ENCODE measurements around the gene THUMPD3.

The THUMPD3 gene

GRCh38 chr3:9362731-9363530 is at the start of gene THUMPD3:
Gene THUMPD3 (plus strand): TSS chr3:9363054. CDS start chr3:9365069, 2,015 bp downstream.
- Mint-ChIP-seq H3K36me3 (ENCODE audit: insufficient read depth) (peaks cover 24% of the 10 kb centered on the region), H3K9me3 (no peaks in the 10 kb centered on the region), H3K27me3 (no peaks in the 10 kb centered on the region), H3K4me3 (peak within 1 kb of the TSS; percentile 97), H3K4me1 (peaks cover 16% of the 10 kb centered on the region), H3K27ac (ENCODE audit: low read depth) (peak within 1 kb of the TSS; percentile 96)
- ATAC-seq (replicated peaks; ENCODE audit: extremely low read depth, poor library complexity, severe bottlenecking): peak; percentile 94
- peak; percentile 76 to 77 for DNase-seq (ENCODE audit: low spot score in 2 of 2)

GRCh38 chr3:9314796-9315195 is 48.1 kb upstream of the THUMPD3 start:
- Mint-ChIP-seq H3K27me3 (no peaks in the 10 kb centered on the region), H3K9me3 (no peaks in the 10 kb centered on the region), H3K4me3 (no peak overlapping the region), H3K36me3 (ENCODE audit: insufficient read depth) (no peaks in the 10 kb centered on the region), H3K4me1 (no peaks in the 10 kb centered on the region), H3K27ac (ENCODE audit: low read depth) (no peak overlapping the region)
- no peak for ATAC-seq (replicated peaks; ENCODE audit: extremely low read depth, poor library complexity, severe bottlenecking)
- no peak for DNase-seq (ENCODE audit: low spot score in 2 of 2)

- Mint-ChIP-seq H3K9me3 (no peaks in the 10 kb centered on the region), H3K4me3 (no peak overlapping the region), H3K27me3 (no peaks in the 10 kb centered on the region), H3K36me3 (ENCODE audit: insufficient read depth) (no peaks in the 10 kb centered on the region), H3K27ac (ENCODE audit: low read depth) (no peak overlapping the region), H3K4me1 (no peaks in the 10 kb centered on the region)
- no peak for ATAC-seq (replicated peaks; ENCODE audit: extremely low read depth, poor library complexity, severe bottlenecking)
- no peak for DNase-seq (ENCODE audit: low spot score in 2 of 2)
These were observed 45.9 kb upstream of the THUMPD3 start for GRCh38 chr3:9316881-9317361.

GRCh38 chr3:9322780-9323179 is 40.1 kb upstream of the THUMPD3 start:
- DNase-seq (ENCODE audit: low spot score in 2 of 2) (no peak), ATAC-seq (replicated peaks; ENCODE audit: extremely low read depth, poor library complexity, severe bottlenecking) (no peak)
- H3K4me3 Mint-ChIP-seq: no peak overlapping the region
- no peak overlapping the region for H3K27ac Mint-ChIP-seq (ENCODE audit: low read depth)
- H3K27me3 Mint-ChIP-seq: no peaks in the 10 kb centered on the region
- peaks cover 1% of the 10 kb centered on the region for H3K36me3 Mint-ChIP-seq (ENCODE audit: insufficient read depth)
- H3K4me1 Mint-ChIP-seq: no peaks in the 10 kb centered on the region
- no peaks in the 10 kb centered on the region for H3K9me3 Mint-ChIP-seq

GRCh38 chr3:9324944-9325343 is 37.9 kb upstream of the THUMPD3 start:
- Mint-ChIP-seq H3K27me3 (peaks cover 6% of the 10 kb centered on the region), H3K27ac (ENCODE audit: low read depth) (no peak overlapping the region), H3K4me3 (no peak overlapping the region), H3K4me1 (no peaks in the 10 kb centered on the region), H3K36me3 (ENCODE audit: insufficient read depth) (peaks cover 1% of the 10 kb centered on the region), H3K9me3 (no peaks in the 10 kb centered on the region)
- DNase-seq (ENCODE audit: low spot score in 2 of 2) (no peak), ATAC-seq (replicated peaks; ENCODE audit: extremely low read depth, poor library complexity, severe bottlenecking) (no peak)

- Mint-ChIP-seq H3K4me1 (no peaks in the 10 kb centered on the region), H3K4me3 (no peak overlapping the region), H3K9me3 (no peaks in the 10 kb centered on the region), H3K27me3 (peaks cover 18% of the 10 kb centered on the region), H3K36me3 (ENCODE audit: insufficient read depth) (peaks cover 1% of the 10 kb centered on the region), H3K27ac (ENCODE audit: low read depth) (no peak overlapping the region)
- ATAC-seq (replicated peaks; ENCODE audit: extremely low read depth, poor library complexity, severe bottlenecking) (no peak), DNase-seq (ENCODE audit: low spot score in 2 of 2) (no peak)
These were observed 35.3 kb upstream of the THUMPD3 start for GRCh38 chr3:9327578-9327977.

GRCh38 chr3:9330166-9330703 is 32.6 kb upstream of the THUMPD3 start:
- H3K9me3 Mint-ChIP-seq: no peaks in the 10 kb centered on the region
- peaks cover 32% of the 10 kb centered on the region for H3K27me3 Mint-ChIP-seq
- H3K4me1 Mint-ChIP-seq: no peaks in the 10 kb centered on the region
- H3K36me3 Mint-ChIP-seq (ENCODE audit: insufficient read depth): peaks cover 1% of the 10 kb centered on the region
- H3K4me3 Mint-ChIP-seq: no peak overlapping the region
- ATAC-seq (replicated peaks; ENCODE audit: extremely low read depth, poor library complexity, severe bottlenecking): no peak
- no peak overlapping the region for H3K27ac Mint-ChIP-seq (ENCODE audit: low read depth)
- DNase-seq (ENCODE audit: low spot score in 2 of 2): no peak

GRCh38 chr3:9331171-9331570 is 31.7 kb upstream of the THUMPD3 start:
- no peak overlapping the region for H3K4me3 Mint-ChIP-seq
- ATAC-seq (replicated peaks; ENCODE audit: extremely low read depth, poor library complexity, severe bottlenecking): no peak
- H3K36me3 Mint-ChIP-seq (ENCODE audit: insufficient read depth): peaks cover 1% of the 10 kb centered on the region
- no peak overlapping the region for H3K27ac Mint-ChIP-seq (ENCODE audit: low read depth)
- H3K27me3 Mint-ChIP-seq: peaks cover 32% of the 10 kb centered on the region
- no peaks in the 10 kb centered on the region for H3K9me3 Mint-ChIP-seq
- DNase-seq (ENCODE audit: low spot score in 2 of 2): no peak
- no peaks in the 10 kb centered on the region for H3K4me1 Mint-ChIP-seq

GRCh38 chr3:9332250-9333030 is 30.4 kb upstream of the THUMPD3 start:
- H3K27ac Mint-ChIP-seq (ENCODE audit: low read depth): no peak overlapping the region
- H3K4me3 Mint-ChIP-seq: no peak overlapping the region
- no peak for ATAC-seq (replicated peaks; ENCODE audit: extremely low read depth, poor library complexity, severe bottlenecking)
- H3K36me3 Mint-ChIP-seq (ENCODE audit: insufficient read depth): no peaks in the 10 kb centered on the region
- H3K27me3 Mint-ChIP-seq: peaks cover 32% of the 10 kb centered on the region
- H3K9me3 Mint-ChIP-seq: no peaks in the 10 kb centered on the region
- no peak for DNase-seq (ENCODE audit: low spot score in 2 of 2)
- H3K4me1 Mint-ChIP-seq: no peaks in the 10 kb centered on the region

- Mint-ChIP-seq H3K4me1 (no peaks in the 10 kb centered on the region), H3K4me3 (no peak overlapping the region), H3K36me3 (ENCODE audit: insufficient read depth) (no peaks in the 10 kb centered on the region), H3K27ac (ENCODE audit: low read depth) (no peak overlapping the region), H3K27me3 (no peaks in the 10 kb centered on the region), H3K9me3 (no peaks in the 10 kb centered on the region)
- ATAC-seq (replicated peaks; ENCODE audit: extremely low read depth, poor library complexity, severe bottlenecking): no peak
- DNase-seq (ENCODE audit: low spot score in 2 of 2): no peak
These were observed 22.9 kb upstream of the THUMPD3 start for GRCh38 chr3:9339761-9340471.

GRCh38 chr3:9340472-9340902 is 22.4 kb upstream of the THUMPD3 start:
- DNase-seq (ENCODE audit: low spot score in 2 of 2) (no peak), ATAC-seq (replicated peaks; ENCODE audit: extremely low read depth, poor library complexity, severe bottlenecking) (no peak)

GRCh38 chr3:9342696-9343095 is 20.2 kb upstream of the THUMPD3 start:
- Mint-ChIP-seq H3K4me3 (no peak overlapping the region), H3K27me3 (no peaks in the 10 kb centered on the region), H3K27ac (ENCODE audit: low read depth) (no peak overlapping the region), H3K4me1 (no peaks in the 10 kb centered on the region), H3K9me3 (no peaks in the 10 kb centered on the region), H3K36me3 (ENCODE audit: insufficient read depth) (no peaks in the 10 kb centered on the region)
- no peak for ATAC-seq (replicated peaks; ENCODE audit: extremely low read depth, poor library complexity, severe bottlenecking)
- DNase-seq (ENCODE audit: low spot score in 2 of 2): no peak

More at GRCh38 chr3:9340472-9340902, 22.4 kb upstream of the THUMPD3 start:
- Mint-ChIP-seq H3K36me3 (ENCODE audit: insufficient read depth) (no peaks in the 10 kb centered on the region), H3K4me3 (no peak overlapping the region), H3K27me3 (no peaks in the 10 kb centered on the region), H3K4me1 (no peaks in the 10 kb centered on the region), H3K27ac (ENCODE audit: low read depth) (no peak overlapping the region), H3K9me3 (no peaks in the 10 kb centered on the region)

Measured in central memory CD8-positive, alpha-beta T cell (primary cell).